ENCODE results near the gene AOC2. TPM values are rescaled to one million over a fixed set of nuclear protein-coding genes. Genes with fewer than 3 reads are reported as not detected.

Gene AOC2
- total and polyA plus RNA-seq, 2 of the 8 experiments (the other 6 are each of a cell fraction or from before 2014, with no cell fraction given) = 4.2 to 4.7 TPM

DNA sequence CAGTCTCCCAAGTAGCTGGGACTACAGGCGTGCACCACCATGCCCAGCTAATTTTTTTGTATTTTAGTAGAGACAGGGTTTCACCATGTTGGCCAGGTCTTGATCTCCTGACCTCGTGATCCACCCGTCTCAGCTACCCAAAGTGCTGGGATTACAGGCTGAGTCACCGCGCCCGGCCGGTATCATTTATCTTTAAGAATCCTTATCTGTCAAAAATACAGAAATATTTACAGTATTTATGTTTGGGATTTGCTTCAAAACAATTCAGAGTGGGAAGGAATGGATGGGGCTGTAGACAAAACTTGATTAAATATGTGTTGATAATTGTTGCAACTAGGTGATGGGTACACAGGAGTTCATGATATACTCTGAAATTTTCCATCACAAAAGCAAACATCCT lies 23.2 kb upstream of the AOC2 start:
- Histone ChIP-seq H3K36me3 (ENCODE audit: control insufficient read depth in 2 of 4, insufficient read depth in 4 of 4, low read length in 3 of 4) (peaks cover 5 to 34% (median 25%) of the 10 kb centered on the region in 4 experiments), H4K20me1 (replicated peaks in 1 of 2; ENCODE audit: control insufficient read depth in 1 of 2, insufficient read depth in 2 of 2, low read length in 2 of 2) (no peaks in the 10 kb centered on the region), H3K4ac (replicated peaks; ENCODE audit: insufficient read length, low read depth, low read length) (no peak overlapping the region), H2AFZ (ENCODE audit: low read length) (no peak overlapping the region), H4K5ac (ENCODE audit: insufficient read length, low read depth, low read length) (no peak overlapping the region), H3K4me3 (ENCODE audit: extremely low read depth in 1 of 4, insufficient read depth in 2 of 4, low read depth in 3 of 4, low read length in 4 of 4) (no peak overlapping the region), H3K9me3 (ENCODE audit: insufficient read depth in 2 of 2, low read depth in 1 of 2, low read length in 1 of 2) (no peaks in the 10 kb centered on the region), H3K56ac (replicated peaks; ENCODE audit: insufficient read length, low read depth, low read length) (no peak overlapping the region), H3K14ac (ENCODE audit: insufficient read length) (no peak overlapping the region), H2AK5ac (ENCODE audit: low read depth, low read length) (no peak overlapping the region), H3K27me3 (replicated peaks in 1 of 4; ENCODE audit: control insufficient read depth in 3 of 4, extremely low read depth in 1 of 4, insufficient read depth in 3 of 4, low read length in 3 of 4) (no peaks in the 10 kb centered on the region), H3K18ac (ENCODE audit: extremely low read depth, low read length) (no peak overlapping the region), H2BK20ac (ENCODE audit: low read length) (no peak overlapping the region), H3K23ac (ENCODE audit: insufficient read length) (no peak overlapping the region), H4K91ac (replicated peaks; ENCODE audit: insufficient read length, low read length) (no peak overlapping the region), H3K23me2 (ENCODE audit: low read depth, low read length) (peaks cover 4% of the 10 kb centered on the region), H2BK120ac (replicated peaks; ENCODE audit: low read depth, low read length) (no peak overlapping the region), H3K4me1 (replicated peaks in 1 of 4; ENCODE audit: control insufficient read depth in 3 of 4, insufficient read depth in 4 of 4, low read length in 3 of 4) (no peaks in the 10 kb centered on the region; a peak in 1 of 7 replicates), H3K27ac (ENCODE audit: low read depth, low read length) (no peak overlapping the region), H2BK12ac (ENCODE audit: low read depth, low read length) (no peak overlapping the region), H2BK5ac (ENCODE audit: low read depth, low read length) (no peak overlapping the region), H3K79me2 (ENCODE audit: control insufficient read depth in 1 of 2, insufficient read depth in 2 of 2, low read length in 2 of 2) (peaks cover 0 to 8% of the 10 kb centered on the region in 2 experiments; a peak in 2 of 4 replicates), H3K4me2 (ENCODE audit: insufficient read depth in 1 of 2, low read depth in 2 of 2, low read length in 2 of 2) (no peak overlapping the region), H2BK15ac (ENCODE audit: low read length) (no peak overlapping the region), H3K79me1 (ENCODE audit: low read depth, low read length) (peaks cover 5% of the 10 kb centered on the region; the same call in 1 of the 2 replicates), H3K9ac (replicated peaks in 1 of 4; ENCODE audit: extremely low read depth in 1 of 4, low read depth in 3 of 4, low read length in 3 of 4) (no peak overlapping the region), H4K8ac (ENCODE audit: extremely low read depth, insufficient read depth, low read length) (no peak overlapping the region)
- FAIRE-seq = no peak
- ChIA-PET POLR2A (ENCODE audit: partially characterized antibody) (interaction anchor here (1.2 to 6.1 kb wide), 2 partner anchors 14 to 48 kb away, joined by 3 to 69 read pairs; partner anchors contain the start of genes PSME3 and VPS25), CTCF (ENCODE audit: partially characterized antibody) (interaction anchor here (0.5 to 6.8 kb wide), 12 partner anchors 11 to 222 kb away, joined by 3 to 45 read pairs (median 5); partner anchors contain the start of genes AOC3, PSME3 and RPL27)
- TF ChIP-seq FOSL1 (IDR thresholded peaks at IDR 0.05; ENCODE audit: insufficient read depth, low read depth, low read length) (no peak), CBX8 (IDR thresholded peaks at IDR 0.05; ENCODE audit: borderline replicate concordance, low read depth, low read length) (no peak), EZH2 (IDR thresholded peaks at IDR 0.05; ENCODE audit: low read depth, low read length, severe bottlenecking) (no peak), BRCA1 (IDR thresholded peaks at IDR 0.05; ENCODE audit: low read depth, low read length) (no peak), PHF8 (conservative IDR thresholded peaks at IDR 0.05; ENCODE audit: low read depth, low read length) (no peak), SIRT6 (IDR thresholded peaks at IDR 0.05; ENCODE audit: low read length) (no peak), BCL11A (IDR thresholded peaks at IDR 0.05; ENCODE audit: low read depth in 2 of 2, low read length in 2 of 2) (no peak), TAF1 (IDR thresholded peaks at IDR 0.05; ENCODE audit: low read depth, low read length) (no peak), POU5F1 (IDR thresholded peaks at IDR 0.05; ENCODE audit: low read depth, low read length) (no peak), RAD21 (IDR thresholded peaks at IDR 0.05 in 1 of 2, conservative IDR thresholded peaks at IDR 0.05 in 1 of 2; ENCODE audit: low read depth in 2 of 2, low read length in 2 of 2) (no peak)
- TF ChIP-seq, protein P1, sequence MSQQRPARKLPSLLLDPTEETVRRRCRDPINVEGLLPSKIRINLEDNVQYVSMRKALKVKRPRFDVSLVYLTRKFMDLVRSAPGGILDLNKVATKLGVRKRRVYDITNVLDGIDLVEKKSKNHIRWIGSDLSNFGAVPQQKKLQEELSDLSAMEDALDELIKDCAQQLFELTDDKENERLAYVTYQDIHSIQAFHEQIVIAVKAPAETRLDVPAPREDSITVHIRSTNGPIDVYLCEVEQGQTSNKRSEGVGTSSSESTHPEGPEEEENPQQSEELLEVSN (IDR thresholded peaks at IDR 0.05) = no peak
- 96% methylated on average over 7 of the region's 7 CpGs; no CpG with 5 or more reads in 1 of the 2 experiments for WGBS, 2 experiments (ENCODE audit: extremely low coverage in 1 of 2, insufficient coverage in 1 of 2, insufficient read length in 1 of 2, insufficient replicate concordance in 2 of 2, low coverage in 1 of 2, low lambda C conversion rate in 2 of 2, missing lambda C conversion rate in 1 of 2)
- no peak for DNase-seq (ENCODE audit: low read depth in 1 of 2, low spot score in 2 of 2)
